ENCODE data around the gene YIPF3. TPM values are rescaled to one million over a fixed set of nuclear protein-coding genes. Genes with fewer than 3 reads are reported as not detected.
"Not testable (repeated sequence)": the region's sequence is repeated elsewhere in the genome, so short reads cannot be mapped to it uniquely, and the experiment has no call there.

The YIPF3 gene
- total RNA-seq, 1 donor from 2014 or later, result 153 TPM

DNA sequence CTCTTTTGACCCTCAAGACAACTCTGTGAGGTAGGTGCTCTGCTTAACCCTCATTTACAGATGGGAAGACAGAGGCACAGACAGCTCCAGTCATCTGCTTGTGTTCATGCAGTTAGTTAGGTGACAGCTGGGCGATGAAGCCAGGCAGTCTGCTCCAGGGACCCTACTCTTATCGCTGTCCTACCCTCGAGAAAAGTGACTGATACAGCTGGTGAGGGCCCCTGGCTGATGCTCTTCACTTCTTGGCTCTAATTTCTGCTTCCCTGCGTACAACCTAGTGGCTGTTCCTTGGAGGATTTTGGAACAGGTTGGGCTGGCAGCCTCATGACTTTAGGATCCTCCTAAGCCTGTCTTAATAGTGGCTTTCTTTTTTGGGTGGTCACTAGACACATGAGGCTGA is 48.5 kb downstream of the YIPF3 start:
- Histone ChIP-seq H3K36me3 (ENCODE audit: control insufficient read depth, insufficient read depth, low read length) (no peaks in the 10 kb centered on the region), H3K27me3 (ENCODE audit: control insufficient read depth, insufficient read depth, low read length) (peaks cover 1% of the 10 kb centered on the region), H3K4me3 (ENCODE audit: low read depth, low read length) (no peak overlapping the region)
- no peak for DNase-seq (ENCODE audit: low read depth)
- TF ChIP-seq, protein P1, sequence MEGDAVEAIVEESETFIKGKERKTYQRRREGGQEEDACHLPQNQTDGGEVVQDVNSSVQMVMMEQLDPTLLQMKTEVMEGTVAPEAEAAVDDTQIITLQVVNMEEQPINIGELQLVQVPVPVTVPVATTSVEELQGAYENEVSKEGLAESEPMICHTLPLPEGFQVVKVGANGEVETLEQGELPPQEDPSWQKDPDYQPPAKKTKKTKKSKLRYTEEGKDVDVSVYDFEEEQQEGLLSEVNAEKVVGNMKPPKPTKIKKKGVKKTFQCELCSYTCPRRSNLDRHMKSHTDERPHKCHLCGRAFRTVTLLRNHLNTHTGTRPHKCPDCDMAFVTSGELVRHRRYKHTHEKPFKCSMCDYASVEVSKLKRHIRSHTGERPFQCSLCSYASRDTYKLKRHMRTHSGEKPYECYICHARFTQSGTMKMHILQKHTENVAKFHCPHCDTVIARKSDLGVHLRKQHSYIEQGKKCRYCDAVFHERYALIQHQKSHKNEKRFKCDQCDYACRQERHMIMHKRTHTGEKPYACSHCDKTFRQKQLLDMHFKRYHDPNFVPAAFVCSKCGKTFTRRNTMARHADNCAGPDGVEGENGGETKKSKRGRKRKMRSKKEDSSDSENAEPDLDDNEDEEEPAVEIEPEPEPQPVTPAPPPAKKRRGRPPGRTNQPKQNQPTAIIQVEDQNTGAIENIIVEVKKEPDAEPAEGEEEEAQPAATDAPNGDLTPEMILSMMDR (IDR thresholded peaks at IDR 0.05; ENCODE audit: insufficient read depth, low read length, poor library complexity, severe bottlenecking), result no peak

DNA sequence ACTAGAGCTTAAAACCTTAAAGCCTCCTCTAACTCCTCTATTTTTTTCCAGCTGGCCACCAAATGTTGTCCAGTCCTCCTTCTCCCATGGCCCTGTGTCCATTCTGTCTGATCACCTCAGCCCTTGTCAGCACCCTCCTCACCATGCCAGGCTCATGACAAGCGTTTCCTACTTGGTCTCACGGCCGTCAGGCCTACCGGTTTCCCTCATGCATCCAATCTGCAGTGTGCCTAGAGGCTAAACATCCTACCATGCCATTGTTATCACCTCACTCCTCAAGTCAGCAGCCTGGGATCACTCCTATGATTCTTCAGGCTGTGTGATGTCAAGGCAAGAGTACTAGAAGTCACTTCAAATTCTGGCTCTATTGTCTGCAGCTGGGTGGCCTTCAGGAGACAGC is 49.0 kb downstream of the YIPF3 start:
- peaks cover 3% of the 10 kb centered on the region for H3K27me3 ChIP-seq (ENCODE audit: control insufficient read depth, insufficient read depth, low read length)
- H3K36me3 ChIP-seq (ENCODE audit: control insufficient read depth, insufficient read depth, low read length), result no peaks in the 10 kb centered on the region
- TF ChIP-seq, protein P1 (IDR thresholded peaks at IDR 0.05; ENCODE audit: insufficient read depth, low read length, poor library complexity, severe bottlenecking), result no peak
- no peak for DNase-seq (ENCODE audit: low read depth)
- H3K4me3 ChIP-seq (ENCODE audit: low read depth, low read length), result no peak overlapping the region

GRCh38 chr6:43467265-43467664 is 49.5 kb downstream of the YIPF3 start:
- H3K4me3 ChIP-seq (ENCODE audit: low read depth, low read length), result not testable (repeated sequence)

GRCh38 chr6:43465948-43466347 is 50.8 kb downstream of the YIPF3 start:
- peaks cover 10% of the 10 kb centered on the region for H3K27me3 ChIP-seq (ENCODE audit: control insufficient read depth, insufficient read depth, low read length)
- no peaks in the 10 kb centered on the region for H3K36me3 ChIP-seq (ENCODE audit: control insufficient read depth, insufficient read depth, low read length)
- H3K4me3 ChIP-seq (ENCODE audit: low read depth, low read length), result no peak overlapping the region
- TF ChIP-seq, protein P1 (IDR thresholded peaks at IDR 0.05; ENCODE audit: insufficient read depth, low read length, poor library complexity, severe bottlenecking), result no peak
- no peak for DNase-seq (ENCODE audit: low read depth)

More at GRCh38 chr6:43467265-43467664, 49.5 kb downstream of the YIPF3 start:
- not testable (repeated sequence) for H3K27me3 ChIP-seq (ENCODE audit: control insufficient read depth, insufficient read depth, low read length); H3K36me3 ChIP-seq (ENCODE audit: control insufficient read depth, insufficient read depth, low read length); DNase-seq (ENCODE audit: low read depth)

DNA sequence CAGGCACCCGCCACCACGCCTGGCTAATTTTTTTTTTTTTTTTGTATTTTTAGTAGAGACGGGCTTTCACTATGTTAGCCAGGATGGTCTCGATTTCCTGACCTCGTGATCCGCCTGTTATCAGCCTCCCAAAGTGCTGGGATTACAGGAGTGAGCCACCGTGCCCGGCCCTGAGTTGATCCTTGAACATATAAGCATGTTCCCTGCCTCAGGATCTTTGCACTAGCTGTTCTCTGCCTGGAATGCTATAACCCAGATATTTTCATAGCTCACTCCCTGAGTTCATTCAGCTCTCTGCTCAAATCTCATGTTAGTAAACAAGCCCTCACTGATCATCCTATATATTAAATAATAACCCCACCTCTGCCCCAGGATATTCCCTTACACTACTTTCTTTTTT is 52.4 kb downstream of the YIPF3 start:
- H3K27me3 ChIP-seq (ENCODE audit: control insufficient read depth, insufficient read depth, low read length), result peaks cover 10% of the 10 kb centered on the region
- H3K36me3 ChIP-seq (ENCODE audit: control insufficient read depth, insufficient read depth, low read length), result no peaks in the 10 kb centered on the region
- TF ChIP-seq, protein P1 (IDR thresholded peaks at IDR 0.05; ENCODE audit: insufficient read depth, low read length, poor library complexity, severe bottlenecking), result no peak
- DNase-seq (ENCODE audit: low read depth), result no peak
- H3K4me3 ChIP-seq (ENCODE audit: low read depth, low read length), result no peak overlapping the region

GRCh38 chr6:43461936-43462335 is 54.8 kb downstream of the YIPF3 start:
- H3K36me3 ChIP-seq (ENCODE audit: control insufficient read depth, insufficient read depth, low read length), result no peaks in the 10 kb centered on the region
- DNase-seq (ENCODE audit: low read depth), result no peak
- H3K4me3 ChIP-seq (ENCODE audit: low read depth, low read length), result no peak overlapping the region
- TF ChIP-seq, protein P1 (IDR thresholded peaks at IDR 0.05; ENCODE audit: insufficient read depth, low read length, poor library complexity, severe bottlenecking), result no peak
- peaks cover 10% of the 10 kb centered on the region for H3K27me3 ChIP-seq (ENCODE audit: control insufficient read depth, insufficient read depth, low read length)

Other genes starting within 250 kb of the YIPF3 start
- gene SLC22A7, start 218.7 kb downstream of the YIPF3 start, total RNA-seq, result not detected in 2 replicates
- 0.67 TPM in 1 of 2 replicates, not detected in the other for gene CRIP3, start 208.1 kb downstream of the YIPF3 start, total RNA-seq
- 11.2 and 12.3 TPM in 2 replicates for gene ZNF318, start 147.3 kb downstream of the YIPF3 start, total RNA-seq
- gene ABCC10, start 89.4 kb downstream of the YIPF3 start, total RNA-seq, result 24.9 and 26.9 TPM in 2 replicates
- not detected in 2 replicates for gene DLK2, start 61.4 kb downstream of the YIPF3 start, total RNA-seq
- gene TJAP1, start 39.4 kb downstream of the YIPF3 start, total RNA-seq, result 31.7 and 42.7 TPM in 2 replicates
- not detected in 2 replicates for gene LRRC73, start 6.6 kb downstream of the YIPF3 start, total RNA-seq
- gene POLR1C, start 163 bp upstream of the YIPF3 start, total RNA-seq, result 36.7 and 46.8 TPM in 2 replicates
- gene XPO5, start 59.1 kb upstream of the YIPF3 start, total RNA-seq, result 53.3 and 54.8 TPM in 2 replicates
- 14.0 and 17.3 TPM in 2 replicates for gene POLH, start 59.3 kb upstream of the YIPF3 start, total RNA-seq
- 96.5 and 100 TPM in 2 replicates for gene GTPBP2, start 112.3 kb upstream of the YIPF3 start, total RNA-seq
- gene MAD2L1BP, start 118.9 kb upstream of the YIPF3 start, total RNA-seq, result 39.4 and 68.0 TPM in 2 replicates
- gene RSPH9, start 128.1 kb upstream of the YIPF3 start, total RNA-seq, result 0.08 and 0.41 TPM in 2 replicates
- 76.1 and 78.9 TPM in 2 replicates for gene MRPS18A, start 170.9 kb upstream of the YIPF3 start, total RNA-seq

Measured in kidney epithelial cell (primary cell).